Measurements from ENCODE around the gene CENPF.
"Not testable (repeated sequence)": the region's sequence is repeated elsewhere in the genome, so short reads cannot be mapped to it uniquely, and the experiment has no call there.

Gene CENPF

DNA sequence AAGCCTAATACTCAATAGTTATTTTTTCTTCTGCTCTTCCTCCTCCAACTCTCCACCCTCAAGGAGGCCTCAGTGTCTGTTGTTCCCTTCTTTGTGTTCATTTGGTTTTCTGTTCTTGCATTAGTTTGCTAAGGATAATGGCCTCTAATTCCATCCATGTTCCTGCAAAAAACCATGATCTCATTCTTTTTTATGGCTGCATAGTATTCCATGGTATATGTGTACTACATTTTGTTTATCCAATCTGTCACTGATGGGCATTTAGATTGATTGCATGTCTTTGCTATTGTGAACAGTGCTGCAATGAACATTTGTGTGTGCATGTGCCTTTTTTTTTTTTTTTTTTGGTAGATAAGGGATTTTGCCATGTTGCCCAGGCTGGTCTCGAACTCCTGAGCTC is 6.7 kb downstream of the CENPF start:
- CTCF ChIA-PET = no interaction called here
- TF ChIP-seq SUZ12 (IDR thresholded peaks at IDR 0.05) (no peak), ARNT (IDR thresholded peaks at IDR 0.05) (no peak), SP1 (IDR thresholded peaks at IDR 0.05) (no peak), BHLHE40 (IDR thresholded peaks at IDR 0.05; ENCODE audit: borderline replicate concordance) (no peak), L3MBTL2 (conservative IDR thresholded peaks at IDR 0.05) (no peak), PKNOX1 (IDR thresholded peaks at IDR 0.05) (no peak), LEF1 (IDR thresholded peaks at IDR 0.05; ENCODE audit: borderline replicate concordance) (no peak), ELF4 (IDR thresholded peaks at IDR 0.05) (no peak), HDGF (IDR thresholded peaks at IDR 0.05; ENCODE audit: borderline replicate concordance) (no peak), FOXM1 (IDR thresholded peaks at IDR 0.05; ENCODE audit: borderline replicate concordance) (no peak), FOXA1 (IDR thresholded peaks at IDR 0.05) (no peak), CTBP1 (IDR thresholded peaks at IDR 0.05; ENCODE audit: borderline replicate concordance) (no peak), ZNF384 (IDR thresholded peaks at IDR 0.05) (no peak), FOXK2 (IDR thresholded peaks at IDR 0.05) (no peak)
- no peak for DNase-seq (ENCODE audit: extremely low spot score)

DNA sequence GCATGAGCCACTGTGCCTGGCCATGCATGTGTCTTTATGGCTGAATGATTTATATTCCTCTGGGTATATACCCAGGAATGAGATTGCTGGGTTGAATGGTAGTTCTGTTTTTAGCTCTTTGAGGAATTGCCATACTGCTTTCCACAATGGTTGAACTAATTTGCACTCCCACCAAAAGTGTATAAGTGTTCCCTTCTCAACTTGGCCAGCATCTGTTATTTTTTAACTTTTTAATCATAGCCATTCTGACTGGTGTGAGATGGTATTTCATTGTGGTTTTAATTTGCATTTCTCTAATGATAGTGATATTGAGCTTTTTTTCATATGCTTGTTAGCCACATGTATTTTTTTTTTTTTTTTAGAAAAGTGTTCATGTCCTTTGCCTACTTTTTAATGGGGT is 7.1 kb downstream of the CENPF start:
- POLR2A ChIA-PET; CTCF ChIA-PET; DNase-seq (ENCODE audit: extremely low spot score): not testable (repeated sequence)

More for the DNA sequence above, 6.7 kb downstream of the CENPF start:
- POLR2A ChIA-PET = no interaction called here

DNA sequence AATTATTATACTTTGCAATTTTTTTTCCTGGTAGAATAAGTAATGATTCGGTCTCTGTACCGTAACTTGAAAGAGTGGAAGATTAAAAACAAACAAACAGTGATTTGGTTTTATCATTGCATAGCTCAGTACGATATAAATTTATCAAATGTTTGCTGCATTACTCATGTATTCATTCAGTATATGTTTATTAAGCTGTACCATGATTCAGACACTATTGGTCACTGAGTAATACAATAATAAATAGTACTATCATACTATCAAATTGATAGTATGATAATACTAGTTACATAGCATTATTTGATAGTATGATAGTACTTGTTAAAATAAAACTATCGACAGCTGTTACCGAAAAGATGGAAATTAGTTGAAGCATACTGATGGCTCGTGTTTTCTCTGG is 12.1 kb downstream of the CENPF start:
- no peak for TF ChIP-seq FOXA1 (IDR thresholded peaks at IDR 0.05)
- TF ChIP-seq SUZ12 (IDR thresholded peaks at IDR 0.05) = no peak
- no peak for TF ChIP-seq LEF1 (IDR thresholded peaks at IDR 0.05; ENCODE audit: borderline replicate concordance)
- no peak for TF ChIP-seq TARDBP (IDR thresholded peaks at IDR 0.05)
- TF ChIP-seq FOXM1 (IDR thresholded peaks at IDR 0.05; ENCODE audit: borderline replicate concordance) = no peak
- no peak for TF ChIP-seq PKNOX1 (IDR thresholded peaks at IDR 0.05)
- no peak for TF ChIP-seq HDGF (IDR thresholded peaks at IDR 0.05; ENCODE audit: borderline replicate concordance)
- ChIA-PET CTCF (interaction anchor here (1.3 kb wide), 1 partner anchor 13 kb away, joined by 4 read pairs; no protein-coding TSS in a partner anchor), POLR2A (no interaction called here)
- DNase-seq (ENCODE audit: extremely low spot score) = no peak

DNA sequence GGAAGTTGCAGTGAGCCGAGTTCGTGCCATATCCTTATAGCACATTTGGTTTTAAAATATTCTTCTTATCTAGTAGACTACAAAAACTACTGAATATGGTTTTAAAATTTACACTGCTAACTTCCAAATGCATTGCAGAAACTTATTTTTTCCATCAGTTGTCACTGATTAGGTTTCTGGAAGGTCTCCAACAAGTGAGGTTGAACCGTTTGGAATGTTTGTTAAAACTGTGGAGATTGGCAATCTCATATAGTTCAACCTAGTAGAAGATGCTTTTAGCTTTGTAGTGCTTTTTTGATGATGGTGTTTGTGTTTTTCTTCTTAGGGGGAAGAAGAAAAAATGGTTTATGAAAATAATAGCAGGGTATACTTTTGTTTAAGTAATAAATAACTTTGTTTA is 12.9 kb downstream of the CENPF start:
- TF ChIP-seq SUZ12 (IDR thresholded peaks at IDR 0.05) = no peak
- no peak for TF ChIP-seq PKNOX1 (IDR thresholded peaks at IDR 0.05)
- no peak for TF ChIP-seq TARDBP (IDR thresholded peaks at IDR 0.05)
- no peak for TF ChIP-seq ZNF384 (IDR thresholded peaks at IDR 0.05)
- TF ChIP-seq L3MBTL2 (conservative IDR thresholded peaks at IDR 0.05) = no peak
- TF ChIP-seq FOXM1 (IDR thresholded peaks at IDR 0.05; ENCODE audit: borderline replicate concordance) = no peak
- no peak for TF ChIP-seq HDGF (IDR thresholded peaks at IDR 0.05; ENCODE audit: borderline replicate concordance)
- TF ChIP-seq ELF4 (IDR thresholded peaks at IDR 0.05) = no peak
- no peak for TF ChIP-seq ARNT (IDR thresholded peaks at IDR 0.05)
- no peak for TF ChIP-seq FOXA1 (IDR thresholded peaks at IDR 0.05)
- no peak for TF ChIP-seq LEF1 (IDR thresholded peaks at IDR 0.05; ENCODE audit: borderline replicate concordance)
- no peak for TF ChIP-seq BHLHE40 (IDR thresholded peaks at IDR 0.05; ENCODE audit: borderline replicate concordance)
- TF ChIP-seq FOXK2 (IDR thresholded peaks at IDR 0.05) = no peak
- no peak for TF ChIP-seq NFRKB (IDR thresholded peaks at IDR 0.05)
- no peak for TF ChIP-seq CTBP1 (IDR thresholded peaks at IDR 0.05; ENCODE audit: borderline replicate concordance)
- TF ChIP-seq SP1 (IDR thresholded peaks at IDR 0.05) = no peak
- DNase-seq (ENCODE audit: extremely low spot score) = no peak
- CTCF ChIA-PET = no interaction called here
- POLR2A ChIA-PET = no interaction called here

- ChIA-PET POLR2A (no interaction called here), CTCF (no interaction called here)
- TF ChIP-seq LEF1 (IDR thresholded peaks at IDR 0.05; ENCODE audit: borderline replicate concordance) = no peak
- TF ChIP-seq TARDBP (IDR thresholded peaks at IDR 0.05) = no peak
- TF ChIP-seq FOXM1 (IDR thresholded peaks at IDR 0.05; ENCODE audit: borderline replicate concordance) = no peak
- TF ChIP-seq HDGF (IDR thresholded peaks at IDR 0.05; ENCODE audit: borderline replicate concordance) = no peak
- TF ChIP-seq BHLHE40 (IDR thresholded peaks at IDR 0.05; ENCODE audit: borderline replicate concordance) = no peak
- no peak for TF ChIP-seq SUZ12 (IDR thresholded peaks at IDR 0.05)
- TF ChIP-seq ARNT (IDR thresholded peaks at IDR 0.05) = no peak
- no peak for TF ChIP-seq L3MBTL2 (conservative IDR thresholded peaks at IDR 0.05)
- no peak for TF ChIP-seq ELF4 (IDR thresholded peaks at IDR 0.05)
- TF ChIP-seq ZNF384 (IDR thresholded peaks at IDR 0.05) = no peak
- no peak for TF ChIP-seq FOXA1 (IDR thresholded peaks at IDR 0.05)
- TF ChIP-seq SP1 (IDR thresholded peaks at IDR 0.05) = no peak
- TF ChIP-seq NFRKB (IDR thresholded peaks at IDR 0.05) = no peak
- no peak for TF ChIP-seq CTBP1 (IDR thresholded peaks at IDR 0.05; ENCODE audit: borderline replicate concordance)
- TF ChIP-seq PKNOX1 (IDR thresholded peaks at IDR 0.05) = no peak
- no peak for TF ChIP-seq FOXK2 (IDR thresholded peaks at IDR 0.05)
- DNase-seq (ENCODE audit: extremely low spot score) = no peak
These were observed 14.3 kb downstream of the CENPF start for GRCh38 chr1:214617246-214617645.

- TF ChIP-seq FOXK2 (IDR thresholded peaks at IDR 0.05) (no peak), NFRKB (IDR thresholded peaks at IDR 0.05) (no peak), CTBP1 (IDR thresholded peaks at IDR 0.05; ENCODE audit: borderline replicate concordance) (no peak), SP1 (IDR thresholded peaks at IDR 0.05) (no peak), ARNT (IDR thresholded peaks at IDR 0.05) (no peak), SUZ12 (IDR thresholded peaks at IDR 0.05) (no peak), ZNF384 (IDR thresholded peaks at IDR 0.05) (no peak)
- no peak for DNase-seq (ENCODE audit: extremely low spot score)
- CTCF ChIA-PET = no interaction called here
- POLR2A ChIA-PET = interaction anchor here (1.1 kb wide), 1 partner anchor 15 kb away, joined by 4 read pairs; the partner anchor contains the start of gene CENPF
These were observed 14.8 kb downstream of the CENPF start for GRCh38 chr1:214617843-214618242.
